H1 (cell line): ENCODE data around the gene FBXO7. TPM values are rescaled to one million over a fixed set of nuclear protein-coding genes. Genes with fewer than 3 reads are reported as not detected.

Experiments used
- CTCF ChIA-PET: fragments of 300-600 bp; sonication (Branson Sonifier 250); formaldehyde crosslinking; loops from one replicate; lab custom pipeline; 2021; ENCODE audit not compliant: partially characterized antibody; lab: Charles Lee
- POLR2A ChIA-PET: fragments of 300-600 bp; sonication (Branson Sonifier 250); formaldehyde crosslinking; loops from one replicate; lab custom pipeline; 2021; ENCODE audit warnings: inconsistent platforms; ENCODE audit not compliant: partially characterized antibody; lab: Charles Lee
- DNase-seq, 2 experiments: peaks; one replicate each; pipeline versions ENCODE4 v3.0.0 to v3.0.0-alpha.2; 2010 to 2022; ENCODE audit warnings: low spot score in 2 of 2, low read depth in 1 of 2, mixed read lengths in 1 of 2
- FAIRE-seq: peaks from 2 replicates; lab custom pipeline; 2011; peaks lifted over from hg19 to GRCh38; lab: Jason Lieb, UNC
- H2AFZ ChIP-seq: 2 replicates; pipeline ENCODE4 v1.8.1; 2012; ENCODE audit warnings: low read length, inconsistent platforms
- H2AK5ac ChIP-seq: 2 replicates; pipeline ENCODE4 v1.6.1; 2013; ENCODE audit warnings: low read depth, low read length
- H2BK120ac ChIP-seq: replicated peaks from 2 replicates; pipeline ENCODE3; 2013; ENCODE audit warnings: low read depth, low read length, inconsistent platforms
- H2BK12ac ChIP-seq: 2 replicates; pipeline ENCODE4 v1.6.1; 2013; ENCODE audit warnings: low read depth, low read length
- H2BK15ac ChIP-seq: 2 replicates; pipeline ENCODE4 v1.6.1; 2013; ENCODE audit warnings: low read length
- H2BK20ac ChIP-seq: 2 replicates; pipeline ENCODE4 v1.6.1; 2013; ENCODE audit warnings: low read length
- H2BK5ac ChIP-seq: 2 replicates; pipeline ENCODE4 v1.6.1; 2013; ENCODE audit warnings: low read depth, low read length
- H3K14ac ChIP-seq: 2 replicates; pipeline ENCODE4 v1.6.1; 2013; ENCODE audit warnings: inconsistent platforms; ENCODE audit not compliant: insufficient read length
- H3K18ac ChIP-seq: 2 replicates; pipeline ENCODE4 v1.6.1; 2013; ENCODE audit warnings: low read length; ENCODE audit errors: extremely low read depth
- H3K23ac ChIP-seq: 2 replicates; pipeline ENCODE4 v1.6.1; 2013; ENCODE audit warnings: inconsistent platforms; ENCODE audit not compliant: insufficient read length
- H3K23me2 ChIP-seq: 2 replicates; pipeline ENCODE4 v1.6.1; 2013; ENCODE audit warnings: low read depth, low read length
- H3K27ac ChIP-seq: 2 replicates; pipeline ENCODE4 v1.6.1; 2011; ENCODE audit warnings: low read depth, low read length, inconsistent platforms
- H3K27me3 ChIP-seq, 4 experiments: replicated peaks in 1 of 4; 1 replicate in 1 of 4; 2 replicates in 3 of 4; pipeline versions ENCODE4 v1.6.1 to v1.8.1; 2011 to 2013; ENCODE audit warnings: low read length in 3 of 4, mild to moderate bottlenecking in 3 of 4, inconsistent platforms in 2 of 4, mixed read lengths in 2 of 4, moderate library complexity in 1 of 4; ENCODE audit not compliant: control insufficient read depth in 3 of 4, insufficient read depth in 3 of 4; ENCODE audit errors: extremely low read depth in 1 of 4
- H3K36me3 ChIP-seq, 4 experiments: 2 replicates each; pipeline versions ENCODE4 v1.6.1 to v1.8.1; 2011 to 2013; ENCODE audit warnings: mild to moderate bottlenecking in 4 of 4, low read length in 3 of 4, moderate library complexity in 2 of 4, control low read depth in 1 of 4, inconsistent platforms in 1 of 4; ENCODE audit not compliant: insufficient read depth in 4 of 4, control insufficient read depth in 2 of 4
- H3K4ac ChIP-seq: replicated peaks from 2 replicates; pipeline ENCODE3; 2013; ENCODE audit warnings: low read length, low read depth, mixed read lengths, inconsistent platforms; ENCODE audit not compliant: insufficient read length
- H3K4me1 ChIP-seq, 4 experiments: replicated peaks in 1 of 4; 1 replicate in 1 of 4; 2 replicates in 3 of 4; pipeline versions ENCODE4 v1.6.1 to v1.8.1; 2011 to 2013; ENCODE audit warnings: low read length in 3 of 4, inconsistent platforms in 2 of 4, mixed read lengths in 1 of 4; ENCODE audit not compliant: insufficient read depth in 4 of 4, control insufficient read depth in 3 of 4
- H3K4me2 ChIP-seq, 2 experiments: 2 replicates each; pipeline versions ENCODE4 v1.6.1 to v1.8.1; 2011 to 2013; ENCODE audit warnings: low read depth in 2 of 2, low read length in 2 of 2, control low read depth in 1 of 2, inconsistent platforms in 1 of 2, mild to moderate bottlenecking in 1 of 2; ENCODE audit not compliant: insufficient read depth in 1 of 2
- H3K4me3 ChIP-seq, 4 experiments: fragments of 200-600, 300-600 bp in 1 of 4; sonication (generic), shearing (Covaris generic), sonication (Bioruptor Twin) in 1 of 4; 2 replicates each; pipeline versions ENCODE4 v1.5.1 to v1.8.1; 2011 to 2016; ENCODE audit warnings: low read length in 4 of 4, low read depth in 3 of 4, control low read depth in 2 of 4, inconsistent platforms in 2 of 4, mild to moderate bottlenecking in 2 of 4, mixed read lengths in 1 of 4, moderate library complexity in 1 of 4; ENCODE audit not compliant: insufficient read depth in 2 of 4; ENCODE audit errors: extremely low read depth in 1 of 4
- H3K56ac ChIP-seq: replicated peaks from 2 replicates; pipeline ENCODE3; 2013; ENCODE audit warnings: low read depth, mild to moderate bottlenecking, mixed read lengths, low read length, inconsistent platforms; ENCODE audit not compliant: insufficient read length
- H3K79me1 ChIP-seq: 2 replicates; pipeline ENCODE4 v1.6.1; 2013; ENCODE audit warnings: low read depth, low read length, control low read depth
- H3K79me2 ChIP-seq, 2 experiments: 2 replicates each; pipeline versions ENCODE4 v1.6.1 to v1.8.1; 2012 to 2013; ENCODE audit warnings: low read length in 2 of 2, mild to moderate bottlenecking in 2 of 2, inconsistent platforms in 1 of 2; ENCODE audit not compliant: insufficient read depth in 2 of 2, control insufficient read depth in 1 of 2
- H3K9ac ChIP-seq, 4 experiments: replicated peaks in 1 of 4; 1 replicate in 1 of 4; 2 replicates in 3 of 4; pipeline versions ENCODE4 v1.6.1 to v1.8.1; 2011 to 2013; ENCODE audit warnings: low read depth in 3 of 4, low read length in 3 of 4, control low read depth in 2 of 4, mild to moderate bottlenecking in 2 of 4, moderate library complexity in 2 of 4, inconsistent platforms in 1 of 4; ENCODE audit errors: extremely low read depth in 1 of 4
- H3K9me3 ChIP-seq, 2 experiments: 2 replicates each; pipeline versions ENCODE4 v1.6.1 to v1.8.1; 2012 to 2013; ENCODE audit warnings: mild to moderate bottlenecking in 2 of 2, moderate library complexity in 2 of 2, control low read depth in 1 of 2, inconsistent platforms in 1 of 2, low read depth in 1 of 2, low read length in 1 of 2, mixed read lengths in 1 of 2; ENCODE audit not compliant: insufficient read depth in 2 of 2
- H4K20me1 ChIP-seq, 2 experiments: replicated peaks in 1 of 2; 2 replicates each; pipeline versions ENCODE3 to v1.8.1; 2011 to 2013; ENCODE audit warnings: inconsistent platforms in 2 of 2, low read length in 2 of 2, mild to moderate bottlenecking in 1 of 2; ENCODE audit not compliant: insufficient read depth in 2 of 2, control insufficient read depth in 1 of 2
- H4K5ac ChIP-seq: 2 replicates; pipeline ENCODE4 v1.6.1; 2013; ENCODE audit warnings: low read length, low read depth, mixed read lengths, inconsistent platforms; ENCODE audit not compliant: insufficient read length
- H4K8ac ChIP-seq: 2 replicates; pipeline ENCODE4 v1.8.0; 2013; ENCODE audit warnings: mild to moderate bottlenecking, moderate library complexity, low read length, inconsistent platforms; ENCODE audit not compliant: insufficient read depth; ENCODE audit errors: extremely low read depth
- H4K91ac ChIP-seq: replicated peaks from 2 replicates; pipeline ENCODE3; 2013; ENCODE audit warnings: low read length, mixed read lengths, inconsistent platforms; ENCODE audit not compliant: insufficient read length
- CBX8 ChIP-seq: fragments of 300-800, 300-1000 bp; sonication (generic); IDR thresholded peaks from 2 replicates; pipeline ENCODE4 v1.7.1; 2016; ENCODE audit warnings: low read depth, low read length, borderline replicate concordance
- PHF8 ChIP-seq: fragments of 200-600 bp; sonication (generic); conservative IDR thresholded peaks from 2 replicates; pipeline ENCODE4 v1.7.1; 2012; ENCODE audit warnings: low read depth, mild to moderate bottlenecking, inconsistent platforms, low read length, moderate library complexity
- TAF7 ChIP-seq: optimal IDR thresholded peaks from 2 replicates; pipeline ENCODE3; 2011; ENCODE audit warnings: low read depth, mild to moderate bottlenecking, inconsistent platforms, low read length, moderate library complexity, borderline replicate concordance
- WGBS, 2 experiments: shearing (Covaris generic) in 1 of 2; methylation state at CpG; one replicate each; pipeline versions ENCODE4 v1.1.6 to v1.1.7; 2013 to 2015; ENCODE audit warnings: low lambda C conversion rate in 2 of 2, mixed read lengths in 2 of 2, inconsistent platforms in 1 of 2, low coverage in 1 of 2, missing lambda C conversion rate in 1 of 2; ENCODE audit not compliant: insufficient replicate concordance in 2 of 2, insufficient coverage in 1 of 2, insufficient read length in 1 of 2; ENCODE audit errors: extremely low coverage in 1 of 2, missing lambda C conversion rate in 1 of 2; 5-methylcytosine and 5-hydroxymethylcytosine counted together
- polyA plus RNA-seq, 7 experiments: library from polyadenylated mRNA; depleted of rRNA in 3 of 7; stranded (reverse) in 5 of 7; unstranded in 2 of 7; fragments of >200 nt in 5 of 7; fragments of 200-250 nt in 2 of 7; gene quantifications; 1 replicate in 5 of 7; 2 replicates in 1 of 7; 4 replicates in 1 of 7; pipeline versions ENCODE4 v1.2.1 to v1.2.3, GENCODE V29; 2011 to 2013; ENCODE audit warnings: missing spikeins in 2 of 7, mixed read lengths in 2 of 7
- total RNA-seq: library from RNA; stranded (reverse); fragmentation: NEBNext Ultra II Directional; extraction: Animal tissue kit (Norgen Biotek cat#: 25700); gene quantifications from 2 replicates; pipeline ENCODE4 v1.2.1, GENCODE V29; 2021

The FBXO7 gene
- total and polyA plus RNA-seq, 2 of the 8 experiments (the other 6 are each of a cell fraction or from before 2014, with no cell fraction given), result 62.7 to 76.1 TPM

DNA sequence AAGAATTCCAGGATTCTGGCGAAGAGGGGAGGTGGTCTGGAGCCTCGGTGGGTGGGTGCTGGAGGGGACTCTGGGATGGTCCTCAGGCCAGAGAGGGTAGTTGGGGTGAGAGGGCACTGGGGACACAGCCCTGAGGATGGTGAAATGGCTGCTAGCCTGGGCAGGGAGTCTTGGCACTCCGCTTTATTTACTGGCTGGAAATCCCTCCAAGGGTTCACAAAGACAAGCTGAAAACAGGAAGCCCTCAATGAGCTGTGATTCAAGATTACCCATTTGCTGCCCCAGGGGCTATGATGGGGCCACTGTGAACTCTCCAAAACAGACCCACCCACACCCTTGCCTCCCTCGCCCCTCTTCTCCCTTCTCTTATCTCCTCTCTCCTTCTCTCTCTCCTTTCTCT is 71.9 kb downstream of the FBXO7 start:
- H3K27me3 ChIP-seq, result no peaks in the 10 kb centered on the region; a peak in 1 of 7 replicates
- H3K56ac ChIP-seq, result no peak overlapping the region
- no peak overlapping the region for H2BK20ac ChIP-seq
- H2BK5ac ChIP-seq, result no peak overlapping the region
- H3K4me1 ChIP-seq, result no peaks in the 10 kb centered on the region
- no peak for DNase-seq
- no peak overlapping the region for H4K8ac ChIP-seq
- ChIA-PET CTCF (no interaction called here), POLR2A (no interaction called here)
- H3K23ac ChIP-seq, result no peak overlapping the region
- no peaks in the 10 kb centered on the region for H3K9me3 ChIP-seq
- H4K91ac ChIP-seq, result no peak overlapping the region
- no peaks in the 10 kb centered on the region for H3K36me3 ChIP-seq
- peaks cover 4% of the 10 kb centered on the region; the same call in 1 of the 2 replicates for H3K23me2 ChIP-seq
- no peak overlapping the region for H3K4ac ChIP-seq
- FAIRE-seq, result no peak
- no peak overlapping the region for H3K14ac ChIP-seq
- no peak overlapping the region for H2BK12ac ChIP-seq
- TF ChIP-seq CBX8, result no peak
- no peak for TF ChIP-seq PHF8
- no peak for TF ChIP-seq TAF7
- no peak overlapping the region for H3K4me2 ChIP-seq
- no peak overlapping the region for H3K27ac ChIP-seq
- no peak overlapping the region for H3K4me3 ChIP-seq
- peaks cover 0 to 3% of the 10 kb centered on the region in 2 experiments for H4K20me1 ChIP-seq
- no peak overlapping the region for H2AFZ ChIP-seq
- no peak overlapping the region for H2BK120ac ChIP-seq
- H3K9ac ChIP-seq, result no peak overlapping the region
- 89% methylated on average over 4 of the region's 4 CpGs; no CpG with 5 or more reads in 1 of the 2 experiments for WGBS, 2 experiments
- H4K5ac ChIP-seq, result no peak overlapping the region
- no peaks in the 10 kb centered on the region for H3K79me1 ChIP-seq
- no peaks in the 10 kb centered on the region for H3K79me2 ChIP-seq
- H2BK15ac ChIP-seq, result no peak overlapping the region
- H3K18ac ChIP-seq, result no peak overlapping the region
- H2AK5ac ChIP-seq, result no peak overlapping the region
